ENCODE measurements around the gene S1PR4. TPM values are rescaled to one million over a fixed set of nuclear protein-coding genes. Genes with fewer than 3 reads are reported as not detected.

Gene S1PR4
- total and polyA plus RNA-seq, 4 donors: 7.3 to 40.5 (median 16.8) TPM

- peak; percentile 4 for ATAC-seq (ENCODE audit: insufficient read depth, low FRiP score)
- Histone ChIP-seq H3K27me3 (ENCODE audit: control insufficient read depth in 3 of 3, insufficient read depth in 3 of 3, low read length in 2 of 3) (no peaks in the 10 kb centered on the region), H3K9ac (ENCODE audit: insufficient read depth in 1 of 2, low read length in 2 of 2) (peak overlapping the region in 1 of 2 donors; percentile 37), H3K27ac (ENCODE audit: low read depth in 1 of 2, low read length in 1 of 2) (peak overlapping the region; percentile 61 to 76), H3K4me1 (ENCODE audit: control insufficient read depth in 5 of 5, insufficient read depth in 5 of 5, low read length in 5 of 5) (peaks cover 0 to 22% (median 4%) of the 10 kb centered on the region in 5 donors), H3K36me3 (ENCODE audit: control insufficient read depth in 4 of 4, insufficient read depth in 4 of 4, low read length in 4 of 4) (peaks cover 0 to 12% (median 0%) of the 10 kb centered on the region in 4 donors), H3K4me3 (peak overlapping the region; percentile 93), H3K9me3 (ENCODE audit: control insufficient read depth in 4 of 4, insufficient read depth in 3 of 4, low read length in 3 of 4) (no peaks in the 10 kb centered on the region)
- DNase-seq: no peak
- WGBS, 2 donors: 0 to 1% methylated on average over 24 to 38 of the region's 38 CpGs
- no peak for TF ChIP-seq CTCF (IDR thresholded peaks at IDR 0.05; ENCODE audit: control extremely low read depth, extremely low read depth)
Measured at GRCh38 chr19:3186160-3186688, 7.7 kb downstream of the S1PR4 start.

- Histone ChIP-seq H3K9me3 (ENCODE audit: control insufficient read depth in 4 of 4, insufficient read depth in 3 of 4, low read length in 3 of 4) (no peaks in the 10 kb centered on the region), H3K9ac (ENCODE audit: insufficient read depth in 1 of 2, low read length in 2 of 2) (peak overlapping the region; percentile 25 to 65), H3K4me1 (ENCODE audit: control insufficient read depth in 5 of 5, insufficient read depth in 5 of 5, low read length in 5 of 5) (peaks cover 0 to 22% (median 4%) of the 10 kb centered on the region in 5 donors), H3K27me3 (ENCODE audit: control insufficient read depth in 3 of 3, insufficient read depth in 3 of 3, low read length in 2 of 3) (no peaks in the 10 kb centered on the region), H3K27ac (ENCODE audit: low read depth in 1 of 2, low read length in 1 of 2) (peak overlapping the region in 1 of 2 donors; percentile 76), H3K36me3 (ENCODE audit: control insufficient read depth in 4 of 4, insufficient read depth in 4 of 4, low read length in 4 of 4) (peaks cover 0 to 15% (median 0%) of the 10 kb centered on the region in 4 donors), H3K4me3 (peak overlapping the region; percentile 93)
- ATAC-seq (ENCODE audit: insufficient read depth, low FRiP score) (no peak), DNase-seq (no peak)
- TF ChIP-seq CTCF (IDR thresholded peaks at IDR 0.05; ENCODE audit: control extremely low read depth, extremely low read depth): no peak
- 66 to 71% methylated on average over 23 of the region's 23 CpGs for WGBS, 2 donors
Measured at GRCh38 chr19:3186891-3187661, 8.5 kb downstream of the S1PR4 start.

GRCh38 chr19:3187662-3188511 is 9.3 kb downstream of the S1PR4 start:
- ATAC-seq (ENCODE audit: insufficient read depth, low FRiP score) (no peak), DNase-seq (no peak)
- Histone ChIP-seq H3K9ac (ENCODE audit: insufficient read depth in 1 of 2, low read length in 2 of 2) (no peak overlapping the region), H3K9me3 (ENCODE audit: control insufficient read depth in 4 of 4, insufficient read depth in 3 of 4, low read length in 3 of 4) (no peaks in the 10 kb centered on the region), H3K27ac (ENCODE audit: low read depth in 1 of 2, low read length in 1 of 2) (no peak overlapping the region), H3K27me3 (ENCODE audit: control insufficient read depth in 3 of 3, insufficient read depth in 3 of 3, low read length in 2 of 3) (no peaks in the 10 kb centered on the region), H3K4me3 (no peak overlapping the region), H3K4me1 (ENCODE audit: control insufficient read depth in 5 of 5, insufficient read depth in 5 of 5, low read length in 5 of 5) (peaks cover 0 to 22% (median 4%) of the 10 kb centered on the region in 5 donors), H3K36me3 (ENCODE audit: control insufficient read depth in 4 of 4, insufficient read depth in 4 of 4, low read length in 4 of 4) (peaks cover 0 to 19% (median 0%) of the 10 kb centered on the region in 4 donors)
- WGBS, 2 donors: 85% methylated on average over 36 of the region's 36 CpGs
- no peak for TF ChIP-seq CTCF (IDR thresholded peaks at IDR 0.05; ENCODE audit: control extremely low read depth, extremely low read depth)

Measured in lung (tissue), 12 donors.